Left lobe of liver (tissue), 2 donors: ENCODE data around the gene DHDH. TPM values are rescaled to one million over a fixed set of nuclear protein-coding genes. Genes with fewer than 3 reads are reported as not detected.
A peak's percentile ranks its signal among the peaks of the same experiment; 100 is the strongest.

Experiments used
- ATAC-seq: fragments of 200-7000 bp; cut with Tn5 transposase; one replicate; pipeline ENCODE4 v1.9.1; 2020; ENCODE audit warnings: mild to moderate bottlenecking, moderate library complexity
- DNase-seq: peaks from one replicate; pipeline ENCODE4 v3.0.0-alpha.2; 2020; ENCODE audit warnings: low spot score
- total RNA-seq: library from RNA; stranded (reverse); gene quantifications from one replicate; pipeline ENCODE4 v1.2.1, GENCODE V29; 2021
- donor health status: DM: no; HTN: no; CAD: no; lungs with moderate emphysema.
- donor health status: DM: no; HTN: yes; CAD: no.

Gene DHDH
- total RNA-seq, 1 donor from 2014 or later = 0.23 TPM

DNA sequence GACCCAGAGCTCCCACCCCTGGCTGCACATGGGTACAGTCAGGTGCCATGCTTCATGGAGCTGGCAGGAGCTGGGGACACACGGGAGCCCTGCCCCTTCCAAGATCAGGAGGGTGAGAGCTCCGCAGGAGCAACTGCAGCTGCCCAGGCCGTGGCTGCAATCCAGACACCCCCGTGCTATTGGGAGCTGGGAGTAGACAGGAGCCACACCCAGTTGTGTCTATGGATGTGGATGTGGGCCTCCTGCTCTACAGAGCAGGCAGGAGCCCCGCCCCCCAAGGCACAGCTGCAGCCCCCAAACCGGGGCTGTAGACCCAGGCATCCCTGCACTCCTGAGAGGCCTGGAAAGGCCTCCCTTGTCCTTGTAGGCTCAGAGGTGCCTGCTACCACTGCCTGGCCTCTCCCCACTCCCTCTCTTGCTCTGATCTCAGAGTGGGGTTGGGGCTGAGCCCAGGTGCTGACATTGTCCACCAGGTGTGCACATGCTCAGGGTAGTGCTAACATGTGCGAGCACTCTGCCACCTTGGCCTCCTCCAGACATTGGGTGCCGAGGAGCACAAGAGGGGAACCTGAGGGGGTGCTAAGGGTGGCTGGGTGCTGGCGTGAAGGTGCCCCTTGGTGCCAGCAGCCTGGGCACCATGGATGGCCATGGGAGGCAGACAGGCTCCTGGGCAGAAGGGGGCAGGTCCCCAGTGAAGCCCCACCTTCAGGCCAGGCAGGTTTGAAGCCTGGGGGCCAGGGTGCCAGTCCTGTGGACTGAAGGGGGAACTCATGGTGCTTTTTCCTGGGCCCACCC, 13.2 kb downstream of the DHDH start:
- no peak for DNase-seq

DNA sequence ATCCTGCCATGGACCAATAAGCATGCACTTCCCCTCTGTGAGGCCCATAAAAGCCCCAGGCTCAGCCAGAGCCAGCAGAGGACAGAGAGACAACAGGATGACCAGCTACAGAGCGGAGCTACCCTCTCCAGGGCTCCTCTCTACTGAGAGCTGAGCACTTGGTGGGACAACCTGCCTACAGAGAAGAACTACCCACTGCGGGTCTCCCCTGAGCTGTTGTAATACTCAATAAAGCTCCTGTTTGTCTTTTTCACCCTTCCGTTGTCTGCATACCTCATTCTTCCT, 13.7 kb downstream of the DHDH start:
- no peak for DNase-seq
- no peak for ATAC-seq

More for the DNA sequence above, 13.2 kb downstream of the DHDH start:
- ATAC-seq = no peak

DNA sequence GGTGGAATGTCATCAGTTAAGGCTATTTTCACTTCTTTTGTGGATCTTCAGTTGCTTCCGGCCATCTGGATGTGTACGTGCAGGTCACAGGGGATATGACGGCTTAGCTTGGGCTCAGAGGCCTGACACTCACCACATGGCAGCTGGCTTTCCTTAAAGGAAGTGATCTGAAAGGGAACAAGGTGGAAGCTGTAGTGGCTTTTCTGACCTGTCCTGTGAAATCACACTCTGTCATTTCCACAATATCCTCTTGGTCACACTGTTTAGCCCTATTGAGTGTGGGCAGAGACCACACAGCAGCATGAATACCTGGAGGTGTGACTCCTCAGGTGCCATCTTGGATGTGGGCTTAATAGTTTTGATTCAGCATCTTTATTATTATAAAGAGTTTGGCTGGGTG, 16.7 kb downstream of the DHDH start:
- no peak for DNase-seq
- ATAC-seq = no peak

DNA sequence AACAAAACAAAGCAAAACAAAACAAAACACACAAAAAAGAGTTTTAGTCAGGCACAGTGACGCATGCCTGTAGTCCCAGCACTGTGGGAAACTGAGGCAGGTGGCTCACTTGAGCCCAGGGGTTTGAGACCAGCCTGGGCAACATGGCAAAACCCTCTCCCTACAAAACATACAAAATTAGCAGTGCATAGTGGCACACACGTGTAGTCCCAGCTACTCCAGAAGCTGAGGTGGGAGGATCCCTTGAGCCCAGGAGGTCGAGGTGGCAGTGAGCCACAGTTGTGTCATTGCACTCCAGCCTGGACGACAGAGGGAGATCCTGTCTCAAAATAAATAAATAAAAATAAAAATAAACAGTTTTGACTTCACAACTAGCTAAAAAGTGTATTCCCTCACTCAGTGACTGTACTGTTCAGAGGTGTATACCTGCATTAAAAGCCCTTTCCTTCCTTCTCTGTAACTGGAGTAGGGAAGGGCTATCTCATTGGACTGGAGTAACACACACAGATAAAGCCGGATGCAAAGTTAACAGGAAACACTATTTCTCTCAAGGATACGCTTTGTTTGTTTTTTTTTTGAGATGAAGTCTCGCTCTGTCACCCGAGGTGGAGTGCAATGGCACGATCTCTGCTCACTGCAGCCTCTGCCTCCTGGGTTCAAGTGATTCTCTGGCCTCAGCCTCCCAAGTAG, 17.5 kb downstream of the DHDH start:
- no peak for DNase-seq
- ATAC-seq = no peak

DNA sequence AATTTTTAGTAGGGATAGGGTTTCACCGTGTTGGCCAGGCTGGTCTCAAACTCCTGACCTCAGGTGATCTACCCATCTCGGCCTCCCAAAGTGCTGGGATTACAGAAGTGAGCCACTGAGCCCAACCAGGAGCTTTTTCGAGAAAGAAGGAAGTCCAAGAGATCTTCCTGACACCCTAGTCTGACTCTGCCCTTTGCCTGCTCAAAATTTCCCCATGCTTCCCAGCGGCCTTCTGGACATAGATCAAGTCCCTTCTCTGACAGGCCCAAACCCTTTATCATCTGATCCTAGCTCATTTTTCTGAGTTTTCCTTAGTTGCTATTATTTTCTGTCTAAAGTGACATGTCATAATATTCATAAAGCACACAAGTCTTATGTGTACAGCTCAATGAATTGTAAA, 19.6 kb downstream of the DHDH start:
- ATAC-seq (no peak), DNase-seq (no peak)

DNA sequence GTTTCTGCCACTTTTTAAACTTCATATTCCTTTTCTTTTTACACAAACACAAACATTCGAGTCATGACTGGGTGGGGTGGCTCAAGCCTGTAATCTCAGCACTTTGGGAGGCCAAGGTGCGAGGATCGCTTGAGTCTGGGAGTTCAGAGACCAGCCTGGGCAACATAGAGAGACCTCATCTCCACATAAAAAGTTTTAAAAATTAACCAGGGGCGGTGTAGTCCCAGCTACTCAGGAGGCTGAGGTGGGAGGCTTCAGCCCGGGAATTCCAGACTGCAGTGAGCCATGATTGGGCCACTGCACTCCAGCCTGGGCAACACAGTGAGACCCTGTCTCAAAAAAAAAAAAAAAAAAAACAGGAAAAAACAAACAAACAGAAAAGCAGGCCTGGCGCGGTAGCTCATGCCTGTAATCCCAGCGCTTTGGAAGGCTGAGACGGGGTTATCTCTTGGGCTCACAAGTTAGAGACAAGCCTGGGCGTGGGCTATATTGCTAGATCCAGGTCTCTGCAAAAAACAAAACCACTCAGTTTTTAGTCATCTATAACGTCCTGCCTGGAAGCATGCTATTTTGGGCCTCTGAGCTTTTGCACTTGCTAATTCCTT, 20.6 kb downstream of the DHDH start:
- no peak for ATAC-seq
- no peak for DNase-seq

DNA sequence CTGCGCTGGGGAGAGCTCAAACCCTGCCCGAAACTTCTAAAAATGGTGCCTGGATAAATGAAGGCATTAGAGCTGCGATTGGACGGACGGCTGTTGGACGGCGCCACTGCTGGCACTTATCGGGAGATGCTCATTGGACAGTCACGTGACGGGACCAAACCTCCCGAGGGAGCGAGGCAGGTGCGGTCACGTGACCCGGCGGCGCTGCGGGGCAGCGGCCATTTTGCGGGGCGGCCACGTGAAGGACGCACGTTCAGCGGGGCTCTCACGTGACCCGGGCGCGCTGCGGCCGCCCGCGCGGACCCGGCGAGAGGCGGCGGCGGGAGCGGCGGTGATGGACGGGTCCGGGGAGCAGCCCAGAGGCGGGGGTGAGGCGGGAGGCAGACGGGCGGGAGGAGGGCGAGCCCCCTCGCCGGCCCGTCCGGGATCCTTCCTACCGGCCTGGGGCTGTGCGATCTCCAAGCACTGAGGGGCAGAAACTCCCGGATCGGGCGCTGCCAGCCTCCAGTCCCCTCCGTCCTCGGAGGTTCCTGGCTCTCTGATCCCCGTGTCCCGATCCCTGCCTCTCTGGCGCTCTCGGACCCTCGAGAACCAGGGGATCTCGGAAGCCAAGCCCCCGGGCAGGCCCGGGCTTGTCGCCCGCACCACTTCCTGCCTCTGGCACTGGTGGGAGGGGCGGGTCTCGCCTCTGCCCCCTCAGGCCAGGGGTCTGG, 21.3 kb downstream of the DHDH start, which contains the start of gene BAX:
Gene BAX (plus strand): TSS at position 281 of the 713 bp plus-strand sequence. CDS start 54 bp downstream, at position 335.
- peak; percentile 99 for DNase-seq
- ATAC-seq = peak; percentile 93

DNA sequence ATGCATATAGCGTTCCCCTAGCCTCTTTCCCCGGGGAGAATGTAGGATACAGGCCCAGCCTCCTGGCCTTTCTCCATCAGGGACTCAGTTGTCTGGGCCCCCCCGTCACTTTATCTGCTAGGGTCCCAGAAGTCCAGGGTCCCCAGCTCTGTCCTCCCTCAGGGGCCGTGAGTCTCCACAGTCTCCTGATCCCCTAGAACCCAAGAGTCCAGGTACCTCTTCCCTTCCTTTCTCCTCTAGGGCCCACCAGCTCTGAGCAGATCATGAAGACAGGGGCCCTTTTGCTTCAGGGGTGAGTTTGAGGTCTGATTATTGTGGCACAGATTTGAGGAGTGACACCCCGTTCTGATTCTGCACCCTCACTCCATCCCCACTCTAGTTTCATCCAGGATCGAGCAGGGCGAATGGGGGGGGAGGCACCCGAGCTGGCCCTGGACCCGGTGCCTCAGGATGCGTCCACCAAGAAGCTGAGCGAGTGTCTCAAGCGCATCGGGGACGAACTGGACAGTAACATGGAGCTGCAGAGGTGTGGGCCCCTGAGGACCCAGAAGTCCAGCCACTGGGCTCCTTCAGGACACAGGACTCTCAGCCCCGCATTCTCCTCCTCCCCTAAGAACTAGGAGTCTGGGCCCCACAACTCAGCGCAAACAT, 21.9 kb downstream of the DHDH start:
- DNase-seq (no peak), ATAC-seq (no peak)

DNA sequence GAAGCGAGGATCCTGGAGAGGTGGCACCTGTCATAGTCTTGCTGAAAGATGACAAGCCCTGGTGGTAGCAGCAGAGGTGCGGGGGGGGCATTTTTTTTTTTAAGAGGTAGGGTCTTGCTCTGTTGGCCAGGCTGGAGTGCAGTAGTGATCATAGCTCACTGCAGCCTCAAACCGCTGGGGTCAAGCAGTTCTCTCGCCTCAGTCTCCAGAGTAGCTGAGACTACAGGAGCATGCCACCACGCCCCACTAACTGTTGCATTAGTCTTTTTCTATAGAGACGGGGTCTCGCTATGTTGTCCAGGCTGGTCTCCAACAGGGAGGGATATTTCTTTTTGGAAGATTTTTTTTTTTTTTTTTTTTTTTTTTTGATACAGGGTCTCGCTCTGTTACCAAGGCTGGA, 24.5 kb downstream of the DHDH start:
- DNase-seq (no peak), ATAC-seq (no peak)

DNA sequence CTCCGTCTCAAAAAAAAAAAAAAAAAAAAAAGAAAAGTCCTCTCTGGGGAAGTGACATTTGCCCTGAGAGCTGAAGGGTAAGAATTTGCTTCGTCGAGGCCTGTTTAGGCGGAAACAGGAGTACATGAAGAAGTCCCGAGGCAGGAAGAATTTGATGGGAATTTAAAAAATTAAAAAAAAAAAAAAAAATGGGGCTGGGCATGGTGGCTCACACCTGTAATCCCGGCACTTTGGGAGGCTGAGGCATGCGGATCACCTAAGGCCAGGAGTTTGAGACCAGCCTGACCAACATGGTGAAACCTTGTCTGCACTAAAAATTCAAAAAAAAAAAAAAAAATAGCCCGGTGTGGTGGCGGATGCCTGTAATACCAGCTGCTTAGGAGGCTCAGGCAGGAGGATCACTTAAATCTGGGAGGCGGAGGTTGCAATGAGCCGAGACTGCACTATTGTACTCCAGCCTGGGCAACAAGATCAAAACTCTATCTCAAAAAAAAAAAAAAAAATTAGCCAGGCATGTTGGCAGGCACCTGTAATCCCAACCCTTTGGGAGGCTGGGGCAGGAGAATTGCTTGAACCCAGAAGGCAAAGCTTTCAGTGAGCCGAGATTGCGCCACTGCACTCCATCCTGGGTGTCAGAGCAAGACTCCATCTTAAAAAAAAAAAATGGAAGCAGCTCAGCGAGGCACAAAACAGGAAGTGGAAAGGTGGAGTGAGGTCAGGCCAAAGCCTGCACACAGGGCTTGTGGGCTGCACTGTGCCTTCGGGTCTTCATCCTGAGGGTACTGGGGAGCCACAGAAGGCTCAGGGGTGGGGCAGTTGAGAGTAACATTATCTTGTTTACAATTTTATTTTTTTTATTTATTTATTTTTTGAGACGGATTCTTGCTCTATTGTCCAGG, 26.1 kb downstream of the DHDH start:
- DNase-seq = no peak
- no peak for ATAC-seq

DNA sequence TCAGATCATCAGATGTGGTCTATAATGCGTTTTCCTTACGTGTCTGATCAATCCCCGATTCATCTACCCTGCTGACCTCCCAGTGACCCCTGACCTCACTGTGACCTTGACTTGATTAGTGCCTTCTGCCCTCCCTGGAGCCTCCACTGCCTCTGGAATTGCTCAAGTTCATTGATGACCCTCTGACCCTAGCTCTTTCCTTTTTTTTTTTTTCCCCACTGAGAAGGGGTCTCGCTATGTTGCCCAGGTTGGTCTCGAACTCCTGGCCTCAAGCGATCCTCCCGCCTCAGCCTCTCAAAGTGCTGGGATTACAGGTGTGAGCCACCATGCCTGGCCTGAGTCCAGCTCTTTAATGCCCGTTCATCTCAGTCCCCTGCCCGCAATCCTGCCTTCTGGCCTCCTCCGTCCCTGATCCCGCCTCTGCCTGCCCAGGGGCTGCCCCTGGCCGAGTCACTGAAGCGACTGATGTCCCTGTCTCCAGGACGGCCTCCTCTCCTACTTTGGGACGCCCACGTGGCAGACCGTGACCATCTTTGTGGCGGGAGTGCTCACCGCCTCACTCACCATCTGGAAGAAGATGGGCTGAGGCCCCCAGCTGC, 27.7 kb downstream of the DHDH start:
- DNase-seq = no peak
- no peak for ATAC-seq

DNA sequence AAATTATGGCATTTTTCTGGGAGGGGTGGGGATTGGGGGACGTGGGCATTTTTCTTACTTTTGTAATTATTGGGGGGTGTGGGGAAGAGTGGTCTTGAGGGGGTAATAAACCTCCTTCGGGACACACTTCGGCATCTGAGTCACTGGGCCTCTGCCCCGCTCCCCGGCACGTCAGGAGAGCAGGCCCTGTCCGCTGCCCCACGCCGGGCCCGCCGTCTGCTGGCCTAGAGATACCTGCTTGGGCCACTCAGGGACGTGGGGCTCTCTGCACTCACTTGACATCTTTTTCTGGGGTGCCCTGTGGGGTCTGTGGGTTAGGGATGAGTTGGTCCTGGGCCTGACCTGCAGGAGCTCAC, 28.2 kb downstream of the DHDH start:
- DNase-seq = no peak
- ATAC-seq = no peak

DNA sequence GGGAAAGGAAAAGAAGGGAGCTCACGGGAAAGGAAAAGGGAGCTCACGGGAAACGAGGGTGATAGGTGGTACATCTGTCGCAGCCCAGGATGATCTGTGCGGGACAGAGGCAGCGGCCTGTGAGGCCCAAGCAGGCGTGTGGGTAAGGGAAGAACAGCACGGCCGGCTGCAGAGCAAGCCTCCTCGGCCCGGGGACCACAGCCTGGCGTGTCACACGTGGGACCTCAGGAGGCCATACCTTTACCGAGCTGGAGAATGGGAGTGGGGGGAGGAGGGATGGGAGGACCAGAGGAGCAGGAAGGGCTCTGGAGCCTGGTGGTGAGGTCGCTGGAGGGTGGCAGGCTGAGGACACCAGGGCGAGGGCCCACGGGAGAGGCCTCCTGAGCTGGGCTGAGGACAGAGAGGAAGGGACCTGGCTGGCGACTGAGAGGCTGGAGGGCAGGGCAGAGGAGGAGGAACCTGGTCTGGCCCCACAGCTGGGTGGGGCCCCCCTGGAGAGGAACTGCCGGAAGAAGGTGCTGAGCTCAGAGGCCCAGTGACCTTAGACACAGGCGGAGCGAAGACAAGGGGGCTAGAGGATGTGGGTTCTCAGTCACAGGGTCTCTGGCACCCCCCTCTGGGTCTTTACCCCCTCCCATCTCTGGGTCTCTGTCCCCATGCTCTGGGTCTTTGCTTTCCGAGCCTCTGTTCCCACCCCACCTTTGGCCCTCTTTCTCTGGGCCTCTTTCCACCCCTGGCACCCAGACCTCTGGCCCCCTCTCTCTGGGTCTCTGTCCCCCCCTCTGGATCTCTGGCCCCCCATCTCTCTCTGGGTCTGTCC, 28.7 kb downstream of the DHDH start:
- DNase-seq (peak; percentile 89), ATAC-seq (peak; percentile 57)

DNA sequence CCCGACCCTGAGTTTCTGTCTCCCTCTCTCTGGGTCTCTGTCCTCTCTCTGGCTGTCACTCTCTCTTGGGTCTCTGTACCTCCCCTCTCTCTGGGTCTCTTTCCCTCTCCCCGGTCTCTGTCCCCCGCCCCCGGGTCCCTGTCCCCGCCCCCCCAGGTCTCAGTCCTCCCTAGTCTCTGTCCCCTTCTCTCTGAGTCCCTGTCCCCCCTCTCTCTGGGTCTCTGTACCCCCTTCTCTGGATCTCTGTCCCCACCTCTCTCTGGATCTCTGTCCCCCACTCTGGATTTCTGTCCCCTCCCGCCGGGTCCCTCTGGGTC, 29.3 kb downstream of the DHDH start:
- ATAC-seq (no peak), DNase-seq (no peak)

DNA sequence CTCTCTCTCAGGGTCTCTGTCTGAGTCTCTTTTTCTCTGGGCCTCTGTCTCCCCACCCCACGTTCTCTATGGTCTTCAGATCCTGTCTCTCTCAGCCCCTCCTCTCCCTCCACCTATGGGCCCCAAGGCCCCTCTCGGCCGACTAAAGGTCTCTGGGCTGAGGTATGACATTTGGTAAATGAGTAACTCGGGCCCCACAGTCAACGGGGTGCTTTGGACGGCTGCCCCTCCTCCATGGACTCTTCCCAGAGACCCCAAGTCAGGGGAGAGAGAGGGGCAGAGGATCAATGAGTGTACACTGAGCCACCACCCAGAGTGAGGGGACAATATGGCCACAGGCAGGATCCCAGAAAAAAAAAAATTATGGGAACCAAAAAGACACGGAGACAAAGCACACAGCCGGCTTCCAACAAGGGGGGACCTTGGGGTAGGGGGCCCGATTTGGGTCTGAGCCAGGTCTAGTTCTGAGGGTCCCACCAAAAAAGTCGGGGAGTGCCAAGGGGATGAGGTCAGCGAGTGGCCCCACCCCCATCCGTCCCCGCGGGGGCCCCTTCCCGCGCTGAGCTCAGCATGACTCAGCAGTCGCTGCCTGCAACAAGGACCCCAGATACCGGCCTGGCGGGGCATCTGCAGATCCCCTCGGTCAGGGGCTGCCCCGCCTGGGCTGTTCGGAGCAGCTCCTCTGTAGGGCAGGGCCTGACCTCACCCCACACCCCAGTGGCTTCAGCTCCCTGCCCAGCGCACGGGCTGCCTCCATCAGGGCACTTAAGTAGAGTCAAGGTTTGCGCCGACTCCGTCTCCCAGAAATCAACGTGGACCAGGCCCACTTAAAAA, 30.1 kb downstream of the DHDH start:
- ATAC-seq (peak; percentile 43), DNase-seq (peak; percentile 87)

DNA sequence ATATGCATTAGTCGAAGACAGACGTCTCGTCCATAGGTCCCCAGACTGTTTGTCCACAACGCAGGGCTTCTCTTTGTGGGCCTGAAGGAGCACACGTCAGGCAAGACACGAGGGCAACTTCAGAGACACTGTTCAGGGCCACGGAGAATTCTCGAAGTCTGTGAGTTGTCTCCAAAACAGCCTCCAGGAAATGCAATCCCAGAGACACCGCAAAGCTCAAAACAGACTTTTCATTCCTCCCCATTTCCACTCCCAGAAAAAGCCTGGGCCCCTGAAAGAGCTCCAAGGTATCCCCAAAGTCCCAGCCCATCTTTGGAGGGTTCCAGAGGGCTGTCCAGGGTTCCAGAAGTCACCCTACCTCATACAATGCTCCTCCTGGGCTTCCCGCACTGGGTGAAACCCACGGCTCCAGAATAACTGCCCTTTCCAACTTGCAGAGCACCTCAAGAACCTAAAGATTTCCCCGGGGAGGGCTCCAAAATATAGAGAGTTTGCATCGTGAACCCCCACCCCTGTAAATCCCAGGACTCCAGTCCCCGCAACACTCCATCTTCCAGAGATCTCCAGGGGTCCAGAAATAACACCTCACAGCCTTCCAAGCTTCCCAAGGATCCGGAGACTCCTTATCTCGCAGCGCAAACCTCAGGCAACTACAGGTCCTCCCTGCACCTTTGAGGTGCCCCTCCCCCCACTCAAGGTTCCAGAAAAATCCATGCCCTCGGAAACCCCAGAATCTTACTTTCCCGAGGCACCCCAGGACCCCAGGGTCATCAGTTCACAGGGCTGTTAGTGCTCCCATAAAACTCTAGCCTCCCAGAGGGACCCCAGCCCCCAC, 30.9 kb downstream of the DHDH start:
- no peak for DNase-seq

More for the DNA sequence above, 30.9 kb downstream of the DHDH start:
- ATAC-seq = peak; percentile 3
